ENCODE results near the gene PKNOX2.

Gene PKNOX2

GRCh38 chr11:125442946-125443345 is 278.4 kb downstream of the PKNOX2 start:
- Histone ChIP-seq H3K4me3 (replicated peaks; ENCODE audit: low read depth, low read length) (no peak overlapping the region), H3K36me3 (ENCODE audit: control insufficient read depth, insufficient read depth, low read length) (peaks cover 5% of the 10 kb centered on the region), H3K27me3 (replicated peaks; ENCODE audit: control insufficient read depth, insufficient read depth, low read length) (no peaks in the 10 kb centered on the region)
- TF ChIP-seq CTCF (IDR thresholded peaks at IDR 0.05; ENCODE audit: insufficient read depth, low read length, poor library complexity, severe bottlenecking) = no peak
- no peak for DNase-seq (ENCODE audit: extremely low read depth, insufficient read length)

- DNase-seq (ENCODE audit: extremely low read depth, insufficient read length) = no peak
- TF ChIP-seq CTCF (IDR thresholded peaks at IDR 0.05; ENCODE audit: insufficient read depth, low read length, poor library complexity, severe bottlenecking) = no peak
- Histone ChIP-seq H3K36me3 (ENCODE audit: control insufficient read depth, insufficient read depth, low read length) (peaks cover 5% of the 10 kb centered on the region), H3K4me3 (replicated peaks; ENCODE audit: low read depth, low read length) (no peak overlapping the region), H3K27me3 (replicated peaks; ENCODE audit: control insufficient read depth, insufficient read depth, low read length) (no peaks in the 10 kb centered on the region)
These were observed 279.3 kb downstream of the PKNOX2 start for GRCh38 chr11:125443767-125444311.

GRCh38 chr11:125445731-125446130 is 281.2 kb downstream of the PKNOX2 start:
- peaks cover 5% of the 10 kb centered on the region for H3K36me3 ChIP-seq (ENCODE audit: control insufficient read depth, insufficient read depth, low read length)
- no peak overlapping the region for H3K4me3 ChIP-seq (replicated peaks; ENCODE audit: low read depth, low read length)
- no peak for TF ChIP-seq CTCF (IDR thresholded peaks at IDR 0.05; ENCODE audit: insufficient read depth, low read length, poor library complexity, severe bottlenecking)
- H3K27me3 ChIP-seq (replicated peaks; ENCODE audit: control insufficient read depth, insufficient read depth, low read length) = no peaks in the 10 kb centered on the region
- DNase-seq (ENCODE audit: extremely low read depth, insufficient read length) = no peak

DNA sequence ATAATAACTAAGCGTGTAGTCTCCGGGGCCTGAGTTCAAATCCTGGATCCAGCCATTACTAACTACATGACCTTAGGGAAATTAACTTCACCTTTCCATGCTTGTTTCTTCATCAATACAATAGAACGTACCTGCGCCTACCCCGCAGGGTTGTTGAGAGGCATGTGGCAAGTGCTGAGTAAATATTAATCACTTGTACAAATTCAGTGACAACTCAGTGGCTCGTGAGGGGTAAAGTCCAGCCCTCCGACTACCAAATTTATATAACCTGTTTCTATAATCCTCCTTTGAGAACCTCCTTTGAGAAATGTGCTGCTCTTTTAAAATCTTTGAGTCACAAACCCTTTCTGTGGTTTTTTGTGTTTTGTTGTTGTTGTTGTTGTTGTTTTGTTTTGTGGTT is 281.7 kb downstream of the PKNOX2 start:
- no peak for TF ChIP-seq CTCF (IDR thresholded peaks at IDR 0.05; ENCODE audit: insufficient read depth, low read length, poor library complexity, severe bottlenecking)
- Histone ChIP-seq H3K4me3 (replicated peaks; ENCODE audit: low read depth, low read length) (no peak overlapping the region), H3K27me3 (replicated peaks; ENCODE audit: control insufficient read depth, insufficient read depth, low read length) (no peaks in the 10 kb centered on the region), H3K36me3 (ENCODE audit: control insufficient read depth, insufficient read depth, low read length) (peaks cover 5% of the 10 kb centered on the region)
- DNase-seq (ENCODE audit: extremely low read depth, insufficient read length) = no peak

DNA sequence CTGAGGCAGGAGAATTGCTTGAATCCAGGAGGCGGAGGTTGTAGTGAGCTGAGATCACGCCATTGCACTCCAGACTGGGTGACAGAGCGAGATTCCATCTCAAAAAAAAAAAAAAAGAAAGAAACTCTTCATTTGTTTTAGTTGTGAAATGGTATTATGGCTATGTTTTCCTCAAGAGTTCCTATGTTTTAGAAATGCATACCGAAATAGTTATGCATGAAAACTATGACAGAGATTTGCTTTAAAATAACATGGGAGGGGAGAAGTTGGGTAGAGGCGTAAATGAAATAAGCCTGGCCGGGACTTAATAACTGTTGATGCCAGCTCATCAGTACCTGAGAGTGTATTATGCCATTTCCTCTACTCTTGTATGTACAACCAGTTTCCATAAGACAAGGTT is 283.2 kb downstream of the PKNOX2 start:
- TF ChIP-seq CTCF (IDR thresholded peaks at IDR 0.05; ENCODE audit: insufficient read depth, low read length, poor library complexity, severe bottlenecking) = no peak
- no peak overlapping the region for H3K4me3 ChIP-seq (replicated peaks; ENCODE audit: low read depth, low read length)
- DNase-seq (ENCODE audit: extremely low read depth, insufficient read length) = no peak
- H3K27me3 ChIP-seq (replicated peaks; ENCODE audit: control insufficient read depth, insufficient read depth, low read length) = no peaks in the 10 kb centered on the region
- peaks cover 5% of the 10 kb centered on the region for H3K36me3 ChIP-seq (ENCODE audit: control insufficient read depth, insufficient read depth, low read length)

DNA sequence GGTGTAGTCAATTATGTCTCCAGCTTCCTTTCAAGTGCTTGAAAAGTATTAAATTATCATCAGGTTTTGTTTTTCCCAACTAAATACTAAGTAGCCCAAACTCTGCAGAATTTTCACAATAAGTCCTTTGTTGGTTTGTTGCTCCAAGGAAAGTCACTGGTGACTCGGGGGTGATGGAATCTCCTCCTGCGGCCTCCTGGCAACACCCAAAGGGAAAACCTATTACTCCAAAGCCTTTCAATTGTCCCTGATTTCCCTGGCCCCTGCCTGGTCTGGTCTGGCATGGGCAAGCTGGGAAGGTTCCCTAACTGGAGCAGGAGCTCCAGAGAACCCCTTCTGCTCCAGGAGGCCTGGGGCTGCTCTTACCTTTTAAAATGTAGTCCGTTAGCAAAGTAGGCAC is 283.6 kb downstream of the PKNOX2 start:
- H3K27me3 ChIP-seq (replicated peaks; ENCODE audit: control insufficient read depth, insufficient read depth, low read length) = no peaks in the 10 kb centered on the region
- TF ChIP-seq CTCF (IDR thresholded peaks at IDR 0.05; ENCODE audit: insufficient read depth, low read length, poor library complexity, severe bottlenecking) = no peak
- no peak for DNase-seq (ENCODE audit: extremely low read depth, insufficient read length)
- H3K36me3 ChIP-seq (ENCODE audit: control insufficient read depth, insufficient read depth, low read length) = peaks cover 5% of the 10 kb centered on the region
- H3K4me3 ChIP-seq (replicated peaks; ENCODE audit: low read depth, low read length) = no peak overlapping the region
